A549 (cell line): ENCODE data around the gene SORCS2.

ENCODE experiments used
- POLR2AphosphoS2 ChIP-seq: conservative IDR thresholded peaks from 2 replicates; pipeline ENCODE4 v1.6.1; 2012; ENCODE audit warnings: low read length, improper control_type of control experiment, inconsistent platforms
- TF ChIP-seq, protein P1 (sequence below): fragments of >200 bp; sonication (Bioruptor Twin); formaldehyde crosslinking; IDR thresholded peaks from 3 replicates; pipeline ENCODE4 v1.5.1; 2016

DNA sequence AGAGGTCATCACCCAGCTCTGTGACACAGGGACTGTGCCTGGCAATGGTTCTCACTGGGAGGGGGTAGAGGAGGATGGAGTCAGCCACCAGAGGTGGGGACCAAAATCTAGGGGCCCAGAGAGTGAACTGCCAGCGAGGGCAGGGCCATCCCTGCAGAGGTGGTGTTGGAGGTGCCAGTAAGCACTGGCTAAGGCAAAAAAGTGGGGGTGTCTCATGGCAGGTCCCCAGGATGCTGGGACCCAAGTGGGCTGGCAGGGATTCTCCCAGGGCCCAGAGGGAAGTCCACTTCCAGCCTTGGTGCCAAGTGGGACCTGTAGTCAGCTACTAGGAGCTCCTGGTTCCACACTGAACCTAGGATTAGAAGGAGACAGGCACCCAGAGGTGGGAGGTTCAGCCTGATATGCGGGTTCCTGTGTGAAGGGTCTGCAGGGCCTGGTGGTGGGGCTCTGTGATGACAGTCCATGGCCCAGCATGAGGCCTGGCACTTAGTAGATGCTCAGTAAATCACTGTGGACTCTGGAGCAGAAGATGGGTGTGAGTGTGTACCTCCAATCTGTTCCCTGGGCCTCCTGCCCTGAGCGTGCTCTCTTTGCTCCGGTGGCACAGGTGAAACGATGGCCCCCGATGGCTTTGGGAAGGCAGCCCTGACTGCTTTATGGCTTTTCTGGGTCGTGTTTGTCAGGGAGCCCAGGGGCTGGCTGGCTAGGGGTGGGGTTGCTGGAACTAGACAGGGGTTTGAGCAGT is 160.9 kb downstream of the SORCS2 start:
- TF ChIP-seq POLR2AphosphoS2: no peak
- TF ChIP-seq, protein P1, sequence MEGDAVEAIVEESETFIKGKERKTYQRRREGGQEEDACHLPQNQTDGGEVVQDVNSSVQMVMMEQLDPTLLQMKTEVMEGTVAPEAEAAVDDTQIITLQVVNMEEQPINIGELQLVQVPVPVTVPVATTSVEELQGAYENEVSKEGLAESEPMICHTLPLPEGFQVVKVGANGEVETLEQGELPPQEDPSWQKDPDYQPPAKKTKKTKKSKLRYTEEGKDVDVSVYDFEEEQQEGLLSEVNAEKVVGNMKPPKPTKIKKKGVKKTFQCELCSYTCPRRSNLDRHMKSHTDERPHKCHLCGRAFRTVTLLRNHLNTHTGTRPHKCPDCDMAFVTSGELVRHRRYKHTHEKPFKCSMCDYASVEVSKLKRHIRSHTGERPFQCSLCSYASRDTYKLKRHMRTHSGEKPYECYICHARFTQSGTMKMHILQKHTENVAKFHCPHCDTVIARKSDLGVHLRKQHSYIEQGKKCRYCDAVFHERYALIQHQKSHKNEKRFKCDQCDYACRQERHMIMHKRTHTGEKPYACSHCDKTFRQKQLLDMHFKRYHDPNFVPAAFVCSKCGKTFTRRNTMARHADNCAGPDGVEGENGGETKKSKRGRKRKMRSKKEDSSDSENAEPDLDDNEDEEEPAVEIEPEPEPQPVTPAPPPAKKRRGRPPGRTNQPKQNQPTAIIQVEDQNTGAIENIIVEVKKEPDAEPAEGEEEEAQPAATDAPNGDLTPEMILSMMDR: no peak
